ENCODE measurements around the gene KLHL42.

Gene KLHL42

DNA sequence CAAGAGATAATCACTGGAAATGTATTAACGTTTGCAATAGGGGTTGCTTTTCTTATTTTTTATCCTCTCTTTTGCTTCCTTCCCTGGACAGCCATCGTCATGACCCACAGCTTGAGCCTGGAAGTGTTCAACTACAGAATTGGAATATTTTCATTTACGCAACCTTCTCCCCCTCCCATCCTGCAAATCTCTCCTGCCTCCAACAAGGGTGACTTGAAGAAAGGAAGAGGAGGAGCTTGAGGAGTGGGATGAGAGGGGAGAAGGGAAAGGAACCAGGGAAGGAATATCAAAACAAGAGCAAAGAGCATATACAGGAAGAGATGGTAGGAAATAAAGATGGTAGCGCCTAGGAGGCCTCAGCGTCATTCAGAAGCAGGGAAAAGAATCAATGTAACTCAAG, 1.6 kb downstream of the KLHL42 start:
- no peak for DNase-seq

DNA sequence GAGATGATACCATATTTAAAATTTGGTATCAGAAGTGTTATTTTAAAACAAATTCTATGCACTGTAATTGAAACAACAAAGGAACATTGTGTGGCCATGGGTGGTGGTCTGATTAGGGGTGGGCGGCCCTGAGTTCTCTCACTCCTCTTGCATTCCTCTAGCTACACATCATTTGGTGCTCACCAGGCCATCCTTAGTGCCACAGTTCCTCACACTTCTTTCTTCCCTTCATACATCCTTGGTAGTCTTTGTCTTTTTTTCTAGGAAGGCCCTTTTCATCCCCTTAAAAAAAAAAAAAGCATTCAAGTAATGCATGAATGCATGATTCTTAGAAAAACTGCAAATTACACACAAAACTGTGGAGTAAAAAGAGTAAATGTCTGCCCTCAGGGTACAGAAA, 2.4 kb downstream of the KLHL42 start:
- no peak for DNase-seq

DNA sequence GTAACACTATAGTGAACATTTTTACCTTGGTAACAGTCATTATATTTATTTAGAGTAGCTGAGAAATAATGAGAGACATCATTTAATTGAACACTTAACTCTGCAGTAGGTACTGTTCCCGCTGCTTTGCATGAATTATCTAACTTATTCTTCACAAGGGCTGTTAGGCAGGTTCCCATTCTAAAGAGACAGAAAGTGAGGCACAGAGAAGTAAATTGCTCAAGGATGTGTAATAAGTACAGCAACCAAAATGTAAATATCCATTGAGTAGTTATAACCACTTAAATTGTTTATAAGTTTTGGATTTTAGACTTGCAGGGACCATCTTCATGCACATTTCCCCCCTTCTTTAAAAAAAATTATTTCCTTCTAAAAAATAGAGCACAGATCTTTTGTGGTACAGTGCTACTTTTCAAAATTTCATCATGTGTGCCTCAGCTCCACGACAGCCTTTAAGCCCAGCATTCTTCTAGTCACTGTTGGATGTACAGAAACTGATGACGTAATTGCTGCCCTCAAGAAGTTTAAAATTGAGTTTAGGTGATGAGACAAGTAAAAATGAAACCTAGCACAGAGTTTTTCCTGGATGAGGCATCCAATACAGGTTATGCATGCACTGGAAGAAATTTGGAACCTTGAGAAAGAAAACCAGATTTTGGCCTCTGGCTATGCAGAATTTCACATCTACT, 6.0 kb downstream of the KLHL42 start:
- no peak for DNase-seq

DNA sequence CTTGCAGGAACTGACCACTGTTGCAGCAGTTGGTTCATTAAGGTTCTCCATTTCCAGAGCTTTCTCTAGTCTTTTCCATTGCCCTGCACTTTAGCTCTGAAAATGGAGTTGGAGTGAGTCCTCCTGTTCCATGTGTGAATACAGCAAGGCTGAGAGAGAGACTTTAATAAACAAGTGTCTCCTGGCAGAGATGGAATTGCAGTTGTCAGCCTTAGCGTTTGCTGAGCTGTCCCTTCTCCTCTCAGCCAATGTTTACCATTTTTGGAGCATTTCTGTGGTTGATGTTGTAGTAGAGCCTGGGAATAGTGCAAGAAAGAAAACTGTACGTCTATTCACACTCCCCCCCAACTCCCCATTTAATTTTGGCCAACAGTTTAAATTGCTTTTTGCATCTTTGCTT, 7.5 kb downstream of the KLHL42 start:
- no peak for DNase-seq

DNA sequence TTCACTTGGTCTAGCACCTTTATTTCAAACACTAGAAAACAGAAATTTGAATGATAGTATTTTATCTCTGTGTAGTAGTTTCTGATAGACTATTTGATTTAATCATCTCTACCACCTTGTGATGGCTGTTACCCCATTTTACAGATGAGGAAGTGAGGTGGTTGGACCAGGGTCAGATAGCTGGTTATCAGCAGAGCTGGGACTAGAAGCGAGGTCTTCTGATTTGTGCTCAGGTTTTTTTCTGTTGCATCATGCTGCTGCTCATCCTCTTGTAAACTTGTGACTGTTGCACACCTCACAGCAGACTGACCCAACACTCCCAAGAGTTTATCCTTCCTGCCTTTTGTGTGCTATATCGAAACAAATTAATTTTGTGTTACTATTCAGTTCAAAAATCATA, 10.1 kb downstream of the KLHL42 start:
- no peak for DNase-seq

DNA sequence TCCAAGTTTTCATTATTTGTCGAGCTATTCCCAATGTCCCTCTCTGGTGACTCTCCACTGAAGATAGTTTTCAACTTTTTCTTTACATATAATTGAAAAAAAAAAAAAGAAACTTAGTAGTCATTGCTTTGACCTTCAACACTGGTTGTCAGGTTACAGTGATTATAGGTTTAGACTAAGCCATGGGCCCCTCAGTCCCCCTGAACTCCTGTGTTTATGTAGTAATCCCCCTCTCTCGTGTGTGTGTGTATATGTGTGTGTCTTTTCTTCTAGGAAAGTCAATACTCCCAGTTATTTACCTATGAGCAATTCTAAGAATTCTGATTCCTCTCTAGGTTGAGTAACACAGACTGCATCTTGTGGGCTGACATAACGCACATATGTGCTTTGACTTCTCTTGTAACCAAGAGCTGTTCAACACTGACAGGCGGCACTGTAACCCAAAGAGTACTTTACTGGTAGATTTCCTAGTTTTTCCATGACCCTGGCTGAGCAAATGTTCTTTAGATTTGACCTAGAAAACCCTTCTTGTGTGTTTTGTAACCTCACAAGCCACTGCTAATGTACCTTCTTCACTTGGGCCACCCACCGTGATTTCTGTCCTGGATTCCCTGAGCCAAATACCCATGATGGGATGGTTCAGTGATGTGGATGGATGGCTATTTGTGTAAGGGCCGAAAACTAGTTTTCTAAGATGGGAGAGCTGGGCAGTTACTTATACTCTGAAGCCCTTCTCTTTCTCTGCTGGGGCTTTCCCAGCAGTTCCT, 15.0 kb downstream of the KLHL42 start:
- no peak for DNase-seq

DNA sequence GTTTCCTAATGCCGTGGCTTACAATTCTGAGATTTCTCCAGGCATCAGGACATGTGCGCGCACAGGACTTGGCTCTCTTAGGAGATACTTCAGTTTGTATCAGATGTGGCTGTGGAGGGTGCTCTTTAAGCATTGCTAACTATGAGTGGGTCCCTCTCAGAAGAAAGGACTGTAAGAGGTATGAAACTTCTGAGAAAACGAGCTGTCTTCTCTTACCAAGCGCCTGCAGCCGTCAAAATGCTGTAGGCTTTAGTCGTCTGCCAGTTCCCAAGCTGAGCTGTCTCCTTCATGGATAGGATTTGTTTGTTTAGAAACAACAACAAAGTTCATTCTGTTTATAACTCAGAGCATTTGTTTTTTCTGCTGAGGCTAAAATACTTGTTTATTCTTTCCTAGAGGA, 16.1 kb downstream of the KLHL42 start:
- no peak for DNase-seq

DNA sequence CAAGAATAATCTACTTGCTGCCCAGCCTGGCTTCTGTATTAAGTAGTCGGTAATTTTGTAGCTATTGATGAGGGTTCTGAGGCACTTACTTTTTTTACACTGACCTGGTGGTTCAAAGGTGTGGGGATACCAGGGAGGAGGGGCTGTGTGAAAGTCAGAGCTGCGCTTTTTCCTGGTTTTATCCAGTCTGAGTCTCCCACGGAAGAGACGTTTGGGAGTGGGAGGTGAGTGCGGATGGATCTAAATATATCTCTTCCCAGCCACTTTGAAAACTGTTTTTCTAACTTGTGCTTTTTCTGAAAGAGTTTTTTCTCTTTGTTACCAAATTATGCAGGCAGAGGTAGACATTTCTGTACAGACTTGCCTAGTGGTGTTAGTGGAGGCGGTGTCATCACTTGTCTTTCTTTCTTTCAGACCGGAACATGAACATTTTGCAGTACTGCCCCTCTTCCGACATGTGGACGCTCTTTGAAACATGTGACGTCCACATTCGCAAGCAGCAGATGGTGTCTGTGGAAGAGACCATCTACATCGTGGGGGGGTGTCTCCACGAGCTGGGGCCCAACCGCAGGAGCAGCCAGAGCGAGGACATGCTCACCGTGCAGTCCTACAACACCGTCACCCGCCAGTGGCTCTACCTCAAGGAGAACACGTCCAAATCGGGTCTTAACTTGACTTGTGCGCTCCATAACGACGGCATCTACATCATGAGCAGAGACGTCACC, 17.4 kb downstream of the KLHL42 start:
- DNase-seq, result no peak

DNA sequence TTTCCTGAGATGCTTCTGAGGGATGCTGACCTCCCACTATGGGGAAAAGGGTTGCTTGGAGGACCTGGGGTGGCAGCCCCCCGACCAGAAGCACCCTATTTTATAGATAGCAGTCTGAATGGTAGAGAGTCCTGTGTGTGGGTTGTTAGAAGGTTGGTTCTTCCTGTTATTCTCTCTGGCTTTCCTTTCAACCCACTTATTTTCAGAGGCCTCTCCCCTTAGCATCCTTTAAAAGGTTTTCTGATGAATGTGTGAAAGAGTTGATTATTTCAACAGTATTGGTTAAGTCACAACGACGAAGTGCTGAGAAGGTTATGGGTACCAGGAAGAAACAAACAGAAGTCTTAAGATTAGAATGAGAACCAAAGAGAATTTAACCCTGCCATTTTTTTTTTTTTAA, 20.8 kb downstream of the KLHL42 start:
- no peak for DNase-seq

DNA sequence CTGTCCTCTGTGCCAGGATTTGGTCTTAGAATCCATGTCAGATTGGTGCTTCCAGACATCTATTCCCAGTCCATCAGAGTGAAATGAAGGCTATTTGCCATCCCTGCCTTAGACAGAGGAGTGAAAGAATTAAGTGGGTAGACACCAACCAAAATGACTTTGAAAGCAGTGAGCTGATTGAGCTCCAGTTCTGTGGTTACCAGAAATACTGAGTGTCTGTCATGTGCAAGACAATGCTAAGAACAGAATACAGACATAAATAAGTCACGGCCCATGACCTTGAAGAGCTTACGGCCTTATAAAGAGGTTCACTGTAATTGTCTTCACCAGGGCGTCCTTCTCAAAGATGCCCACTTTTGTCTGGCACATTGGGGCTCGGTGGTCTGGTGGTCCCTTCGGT, 21.6 kb downstream of the KLHL42 start:
- no peak for DNase-seq

DNA sequence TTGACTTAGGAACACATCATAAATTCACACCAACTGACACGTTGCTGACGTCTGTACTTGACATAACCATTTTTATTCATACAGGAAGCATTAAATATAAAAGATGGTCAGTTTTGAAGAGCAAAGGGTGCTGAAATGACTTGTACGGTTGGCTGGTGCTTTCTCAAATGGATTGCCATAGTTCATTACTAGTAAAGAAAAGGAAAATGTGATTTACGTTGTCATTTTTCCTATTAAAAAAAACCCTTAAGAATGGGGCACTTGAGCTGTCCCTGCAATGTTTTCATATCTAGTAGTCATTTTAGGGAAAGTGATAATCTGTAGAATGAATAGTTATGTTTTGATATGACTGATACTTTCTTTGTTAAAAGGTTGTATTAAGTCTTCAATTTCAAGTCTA, 22.5 kb downstream of the KLHL42 start:
- no peak for DNase-seq

DNA sequence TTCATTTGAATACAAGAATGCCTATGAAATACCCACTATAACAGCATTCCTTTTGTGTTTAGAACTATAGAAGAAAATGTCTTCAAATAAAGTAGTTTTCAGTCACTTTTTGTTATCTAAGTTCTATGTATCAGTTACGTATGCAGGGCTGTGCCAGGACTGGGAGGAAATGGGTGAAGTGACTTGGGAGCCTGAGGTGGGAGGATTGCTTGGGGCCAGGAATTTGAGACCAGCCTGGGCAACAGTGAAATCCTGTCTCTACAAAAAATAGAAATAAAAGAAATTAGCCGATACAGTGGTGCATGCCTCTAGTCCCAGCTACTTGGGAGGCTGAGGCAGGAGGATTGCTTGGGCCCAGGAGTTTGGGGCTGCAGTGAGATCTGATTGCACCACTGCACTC, 22.9 kb downstream of the KLHL42 start:
- no peak for DNase-seq

DNA sequence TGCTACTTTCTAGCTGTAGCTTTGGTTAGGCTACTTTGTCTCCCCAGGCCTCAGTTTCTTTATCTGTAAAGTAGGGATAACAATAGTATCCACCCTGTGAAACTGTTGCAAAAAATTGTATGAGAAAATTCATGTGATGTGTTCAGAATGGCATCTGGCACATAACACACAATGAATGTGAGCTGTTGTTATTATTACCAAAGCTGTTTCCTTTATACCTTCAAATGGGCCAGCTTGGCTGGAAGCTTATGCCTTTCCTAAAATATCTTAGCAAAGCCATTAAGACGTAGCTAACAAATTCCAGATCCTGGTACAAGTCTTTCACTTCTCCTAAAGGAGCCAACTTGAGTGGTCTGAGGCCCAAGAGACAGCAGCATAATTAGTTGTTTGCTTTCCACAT, 25.2 kb downstream of the KLHL42 start:
- DNase-seq, result no peak

DNA sequence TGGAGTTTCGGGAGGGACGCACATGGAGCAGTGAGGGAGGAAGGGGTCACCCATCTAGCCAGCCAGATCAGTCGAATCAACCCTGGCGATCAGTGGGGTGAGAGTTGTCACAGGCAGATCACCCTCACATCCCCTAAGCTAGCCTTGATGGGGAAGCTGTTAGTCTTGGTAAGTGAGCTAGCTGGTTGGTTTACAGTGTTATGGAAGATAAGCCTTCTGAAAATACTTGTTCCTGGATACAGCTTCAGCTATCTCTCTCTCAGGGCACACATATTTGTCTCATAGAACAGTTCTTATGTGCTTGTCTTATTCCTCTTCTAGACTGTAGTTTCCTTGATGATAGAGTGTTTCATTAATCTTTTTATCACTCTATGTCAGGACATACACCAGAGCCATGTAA, 26.2 kb downstream of the KLHL42 start:
- DNase-seq, result no peak

DNA sequence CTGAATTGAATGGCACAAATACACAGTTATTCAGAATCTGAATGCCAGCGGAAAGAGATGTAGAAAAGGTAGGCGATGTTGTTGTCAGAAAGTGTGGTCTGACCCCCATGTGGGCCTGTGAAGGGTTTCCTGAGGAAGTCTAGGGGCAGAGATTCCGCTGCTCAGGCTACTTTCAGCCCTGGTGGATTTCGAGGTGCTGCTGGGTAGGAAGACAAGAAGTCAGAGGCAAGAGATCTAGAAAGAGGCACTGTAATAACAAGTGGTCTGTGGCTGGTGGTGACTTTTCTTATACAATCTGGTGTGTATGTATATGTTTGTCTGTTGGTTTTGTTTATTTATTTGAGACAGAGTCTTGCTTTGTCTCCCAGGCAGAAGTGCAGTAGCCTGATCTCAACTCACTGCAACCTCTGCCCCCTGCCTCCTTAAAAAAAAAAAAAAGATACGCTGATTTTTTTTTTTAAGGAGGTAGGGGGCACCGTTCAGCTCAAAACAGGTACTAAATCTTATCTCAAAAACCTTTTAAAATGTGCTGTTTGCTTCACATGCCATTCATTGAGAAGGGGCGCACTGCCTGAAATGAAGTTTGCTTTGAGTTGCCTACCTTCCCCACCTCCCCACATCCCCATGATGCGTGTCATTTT, 27.1 kb downstream of the KLHL42 start:
- DNase-seq, result no peak

DNA sequence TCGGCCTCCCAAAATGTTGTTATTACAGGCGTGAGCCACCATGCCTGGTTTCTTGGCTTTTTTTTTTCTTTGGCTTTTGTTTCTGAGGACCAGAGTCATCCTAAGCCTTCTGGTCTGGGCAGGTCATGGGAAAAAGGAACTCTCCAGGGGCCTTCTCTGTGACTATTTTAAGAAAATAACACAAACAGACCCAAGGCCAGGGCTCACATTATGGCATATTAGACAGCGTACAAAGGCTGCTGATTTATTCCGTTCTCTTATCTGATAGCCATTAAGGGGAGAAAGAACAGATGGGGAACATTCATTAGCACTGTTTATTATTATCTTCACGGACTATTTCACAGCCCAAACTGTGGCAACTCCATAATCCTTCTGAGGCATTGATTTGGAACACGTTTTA, 28.8 kb downstream of the KLHL42 start:
- no peak for DNase-seq

DNA sequence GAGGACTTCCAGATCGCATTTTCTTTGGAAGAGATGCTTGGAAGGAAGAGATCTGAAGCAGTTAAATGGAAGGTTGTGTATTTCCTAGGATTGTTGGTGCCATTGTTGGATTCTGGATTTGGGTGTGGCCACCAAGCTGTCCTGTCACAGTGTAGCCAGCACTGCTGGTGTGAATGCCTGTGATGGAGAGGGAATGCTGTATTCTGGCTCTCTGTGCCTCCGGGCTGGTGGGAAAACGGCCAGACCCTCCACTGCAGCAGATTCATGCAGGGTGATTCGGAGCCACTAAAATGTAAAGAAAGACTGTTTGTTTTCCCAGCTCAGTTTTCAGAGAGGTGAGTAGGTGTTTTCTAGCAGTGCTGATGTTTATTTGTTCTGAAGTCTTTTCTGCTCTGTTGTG, 30.7 kb downstream of the KLHL42 start:
- DNase-seq, result no peak

DNA sequence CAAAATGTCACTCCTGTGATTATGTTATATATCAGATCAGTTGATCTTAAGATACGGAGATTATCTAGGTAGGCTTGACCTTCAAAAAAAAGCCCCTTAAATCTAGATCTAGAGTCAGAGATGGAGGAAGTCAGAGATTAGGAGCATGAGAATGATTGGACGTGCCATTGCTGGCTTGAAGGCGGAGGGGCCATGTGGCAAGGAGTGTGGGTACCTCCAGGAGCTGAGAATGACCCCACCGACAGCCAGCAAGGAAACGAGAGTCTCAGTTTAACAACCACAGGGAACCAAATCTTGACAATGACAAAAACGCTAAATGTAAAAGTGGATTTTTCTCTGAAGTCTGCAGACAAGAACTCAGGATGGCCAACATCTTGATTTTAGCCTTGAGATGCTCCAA, 32.5 kb downstream of the KLHL42 start:
- DNase-seq, result no peak

DNA sequence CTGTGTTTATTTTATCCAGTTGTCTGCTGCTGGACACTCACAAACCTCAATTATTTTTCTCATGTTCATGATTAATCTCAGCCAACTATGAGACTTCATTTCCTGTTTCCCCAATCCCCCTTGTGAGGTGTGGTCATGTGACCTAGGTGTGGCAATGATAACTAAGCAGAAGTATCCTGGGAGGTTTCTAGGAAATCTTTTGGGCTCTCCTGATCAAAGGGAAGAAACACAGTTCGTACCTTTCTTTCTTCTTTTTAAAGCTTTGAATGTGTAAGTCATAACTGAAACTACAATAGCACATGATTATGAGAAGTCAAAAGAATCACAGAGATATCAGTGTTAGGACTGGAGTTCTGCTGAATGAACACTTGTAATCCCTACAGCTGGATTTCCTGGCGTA, 34.4 kb downstream of the KLHL42 start:
- DNase-seq, result no peak

DNA sequence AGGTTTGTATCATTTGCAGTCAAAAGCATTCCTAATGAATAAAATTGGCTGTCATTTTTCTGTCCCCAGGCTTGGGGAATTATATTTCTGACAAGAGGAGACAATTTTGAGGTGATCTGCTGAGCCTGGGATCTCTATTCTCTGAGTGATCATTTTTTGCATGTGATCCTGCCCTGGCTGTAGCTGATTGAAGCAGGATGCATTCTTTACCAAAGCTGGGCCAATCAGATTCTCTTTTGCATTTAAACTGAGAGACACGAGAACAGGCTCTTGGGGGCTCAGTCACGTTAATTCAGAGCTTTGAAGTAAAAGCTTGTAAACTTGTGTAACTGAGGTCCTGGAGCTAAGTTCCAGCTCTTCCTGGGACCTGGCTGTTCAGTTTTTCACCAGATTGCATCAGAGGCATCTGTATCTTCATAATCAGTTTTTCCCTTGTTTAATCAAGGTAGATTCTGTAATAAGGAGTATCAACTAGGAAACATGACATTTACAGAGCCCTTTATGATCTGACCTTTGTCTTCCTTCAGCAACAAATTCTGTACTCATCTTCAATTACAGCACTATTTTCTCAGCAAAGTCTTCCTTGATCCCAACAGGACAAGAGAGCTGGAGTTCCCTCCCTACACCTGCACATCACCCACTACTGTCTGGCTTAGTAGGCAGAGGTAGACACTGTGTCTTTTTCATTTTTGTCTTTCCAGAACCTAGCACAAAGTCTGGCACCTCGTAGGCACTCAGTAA, 35.0 kb downstream of the KLHL42 start:
- DNase-seq, result no peak

DNA sequence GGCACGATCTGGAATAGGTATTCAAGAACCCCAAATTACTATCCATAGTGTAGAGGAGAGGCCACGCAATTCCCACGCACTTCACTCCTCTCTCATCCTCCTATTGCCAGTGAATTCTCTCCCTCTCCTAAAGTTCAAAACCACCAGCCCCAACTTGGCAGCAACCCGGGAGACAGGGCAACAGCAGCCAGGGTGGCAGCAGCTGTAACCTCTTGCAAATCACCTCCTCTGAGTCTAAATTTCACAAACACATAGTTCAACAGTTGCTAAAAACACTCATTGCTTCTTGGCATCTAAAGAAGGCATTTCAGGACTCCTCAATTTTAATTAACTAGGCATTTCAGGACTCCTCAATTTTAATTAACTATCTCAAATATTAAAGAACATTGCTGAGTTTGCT, 37.7 kb downstream of the KLHL42 start:
- DNase-seq, result no peak

DNA sequence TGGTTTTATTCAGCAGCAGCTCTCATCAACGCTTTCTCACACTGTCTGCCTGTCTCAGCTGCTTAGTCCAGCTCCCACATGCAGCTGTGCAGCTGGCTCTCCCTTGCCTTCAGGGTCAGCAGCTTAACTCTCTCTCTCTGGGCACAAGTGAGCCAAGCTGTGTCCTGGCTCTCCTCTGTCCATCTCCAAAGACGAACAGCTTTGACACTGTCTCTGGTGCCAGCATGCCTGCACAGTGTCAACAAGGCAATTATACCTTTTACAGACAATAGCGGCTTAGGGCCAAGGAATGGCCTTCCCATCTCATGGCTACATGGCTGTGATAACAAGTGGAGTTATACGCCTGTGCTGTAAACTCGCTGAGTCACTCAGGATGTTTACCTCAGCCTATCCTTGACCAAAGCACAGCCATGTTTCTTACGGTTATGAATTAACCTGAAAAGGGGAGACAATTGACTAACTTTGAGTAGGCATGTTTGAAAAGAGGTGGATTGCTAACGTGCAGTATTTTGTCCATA, 38.4 kb downstream of the KLHL42 start:
- no peak for DNase-seq

DNA sequence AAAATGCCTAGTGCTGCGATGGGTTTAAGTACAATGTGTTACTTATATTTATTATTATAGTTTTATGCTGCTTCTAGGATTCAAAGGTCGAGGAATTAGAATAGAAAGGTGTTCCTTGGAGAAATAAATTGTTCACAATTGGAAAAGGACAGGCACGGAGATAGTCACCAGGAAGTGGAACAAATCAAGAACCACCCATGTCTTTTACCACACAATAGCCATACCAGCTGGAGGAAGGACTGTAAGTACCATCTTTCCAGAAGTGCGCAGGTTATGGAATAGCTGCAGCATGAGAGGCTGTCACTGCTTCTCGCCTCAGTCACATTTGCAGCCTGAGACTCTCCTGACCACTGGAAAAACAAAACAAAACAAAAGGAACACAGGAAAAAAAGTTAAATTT, 40.5 kb downstream of the KLHL42 start:
- DNase-seq, result no peak
